HG03432 (cell line): ENCODE results near the gene IAH1.
"Not testable (repeated sequence)": the region's sequence is repeated elsewhere in the genome, so short reads cannot be mapped to it uniquely, and the experiment has no call there.

Experiments
- ATAC-seq: cut with Tn5 transposase; IDR thresholded peaks from one replicate; pipeline ENCODE4 v1.9.1; 2021; ENCODE audit warnings: mild to moderate bottlenecking, moderate library complexity; ENCODE audit not compliant: unreplicated experiment

IAH1 gene

DNA sequence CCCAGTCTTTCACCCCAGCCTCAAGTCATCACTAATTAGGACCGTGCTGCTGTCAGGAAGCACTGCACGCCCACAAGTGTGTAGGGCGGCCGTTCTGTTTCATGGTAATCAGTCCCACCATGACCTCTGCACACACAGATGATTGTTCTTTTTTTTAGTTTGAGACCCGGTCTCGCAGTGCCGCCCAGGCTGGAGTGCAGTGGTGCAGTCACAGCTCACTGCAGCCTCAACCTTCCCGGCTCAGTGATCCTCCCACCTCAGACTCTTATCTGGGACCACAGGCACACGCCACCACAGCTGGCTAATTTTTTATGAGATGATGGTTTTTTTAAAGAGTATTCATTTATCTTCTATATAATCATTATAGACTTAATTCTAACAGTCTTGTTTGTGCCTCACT, 1.8 kb upstream of the IAH1 start:
- no peak for ATAC-seq

DNA sequence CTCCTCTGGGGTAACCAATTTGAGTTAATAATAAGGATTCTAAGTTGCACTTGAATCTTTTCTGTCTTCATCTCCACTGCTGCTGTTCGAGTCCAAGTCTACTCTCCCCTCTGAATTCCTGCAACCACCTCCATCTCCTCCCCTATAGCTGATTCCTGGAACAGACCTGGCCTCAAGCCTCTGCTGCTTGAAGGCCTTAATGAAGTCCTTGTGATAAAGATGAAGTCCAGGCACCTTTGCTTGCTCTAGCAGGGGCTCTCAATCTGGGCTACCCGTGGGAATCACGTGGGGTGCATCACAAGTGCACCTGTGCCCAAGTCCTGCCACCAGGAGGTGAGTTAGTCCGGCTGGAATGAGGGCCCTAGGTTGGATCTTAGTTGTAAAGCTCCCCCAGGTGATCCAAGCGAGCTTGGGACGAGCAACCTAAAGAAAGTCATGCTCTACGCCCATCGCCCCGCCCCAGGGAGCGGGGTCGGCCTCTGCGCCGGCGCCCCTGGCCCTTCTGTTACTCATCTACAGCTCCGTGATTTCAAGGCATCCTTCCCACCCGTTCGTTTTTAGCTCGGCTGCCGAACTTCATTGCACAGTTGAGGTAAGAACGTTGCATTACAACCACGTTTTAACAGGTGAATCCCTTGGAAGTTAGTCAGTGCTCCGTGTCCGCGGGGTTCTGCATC, 905 bp upstream of the IAH1 start:
- peak; percentile 14 for ATAC-seq

DNA sequence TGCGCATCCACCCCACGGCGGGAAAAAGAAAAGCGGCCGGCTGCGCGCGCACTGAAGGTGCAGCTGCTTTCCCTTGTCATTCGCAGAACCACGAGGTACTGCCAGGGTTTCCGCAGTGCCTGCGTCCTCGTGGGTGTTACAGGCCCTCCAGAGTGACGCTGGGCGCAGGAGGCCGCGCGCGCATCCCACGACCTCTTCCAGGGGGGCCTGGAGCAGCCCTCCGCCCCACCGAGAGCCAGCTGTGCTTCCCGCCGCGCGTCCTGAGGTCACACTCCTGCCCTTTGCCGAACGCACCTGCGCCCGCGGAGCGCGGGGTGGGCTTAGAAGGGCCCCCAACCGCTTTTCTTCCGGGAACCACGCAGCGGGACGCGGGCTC, 378 bp upstream of the IAH1 start:
- ATAC-seq: peak; percentile 38

DNA sequence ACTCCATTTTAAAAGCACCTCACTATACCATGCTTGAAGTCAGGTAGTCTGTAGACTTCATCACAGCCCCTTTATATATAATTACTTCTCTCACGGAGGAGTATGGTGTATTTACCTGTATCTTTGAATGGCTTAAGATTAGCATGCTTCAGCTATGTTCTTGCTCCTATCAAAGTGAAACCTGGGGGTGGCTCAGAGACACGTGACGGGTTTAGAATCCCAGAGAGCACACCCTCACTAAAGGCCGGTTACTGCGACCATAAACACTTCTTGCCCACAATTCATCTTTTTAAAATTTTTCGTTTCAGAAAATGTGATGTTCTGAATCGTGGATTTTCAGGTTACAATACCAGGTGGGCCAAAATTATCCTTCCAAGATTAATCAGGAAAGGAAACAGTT, 3.6 kb downstream of the IAH1 start:
- ATAC-seq: no peak

DNA sequence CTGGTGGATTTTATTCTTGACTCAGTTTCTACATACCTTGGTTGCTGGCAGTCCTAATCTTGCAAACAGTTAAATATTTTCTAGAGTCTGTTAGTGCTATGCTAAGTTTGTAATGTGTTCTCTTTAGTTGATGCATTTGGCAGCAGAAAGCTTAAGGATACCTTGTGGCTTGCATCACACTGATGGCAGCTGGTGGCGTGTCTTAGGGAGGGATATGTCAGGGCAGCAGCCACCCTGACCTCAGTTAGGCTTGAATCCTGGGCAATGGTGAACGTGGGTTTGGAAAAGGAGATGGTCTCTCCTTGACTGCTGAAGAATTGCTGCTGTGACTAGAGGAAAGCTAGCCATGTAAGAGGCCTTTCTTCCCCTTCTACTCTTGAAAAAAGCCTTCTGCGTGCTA, 4.2 kb downstream of the IAH1 start:
- ATAC-seq: no peak

DNA sequence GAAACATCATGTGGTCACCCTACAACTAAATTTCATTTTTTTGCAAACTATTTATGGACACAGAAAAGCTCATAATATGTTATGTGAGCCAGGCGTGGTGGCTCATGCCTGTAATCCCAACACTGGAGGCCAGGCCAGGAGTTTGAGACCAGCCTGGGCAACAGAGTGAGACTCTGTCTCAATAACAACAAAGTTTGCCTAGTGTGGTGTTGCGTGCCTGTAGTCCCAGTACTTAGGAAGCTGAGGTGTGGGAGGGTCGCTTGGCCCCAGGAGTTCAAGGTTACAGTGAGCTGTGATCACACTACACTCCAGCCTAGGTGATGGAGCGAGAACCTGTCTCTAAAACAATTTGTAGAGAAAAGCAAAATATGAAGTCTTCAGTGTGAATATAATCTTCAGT, 5.8 kb downstream of the IAH1 start:
- no peak for ATAC-seq

DNA sequence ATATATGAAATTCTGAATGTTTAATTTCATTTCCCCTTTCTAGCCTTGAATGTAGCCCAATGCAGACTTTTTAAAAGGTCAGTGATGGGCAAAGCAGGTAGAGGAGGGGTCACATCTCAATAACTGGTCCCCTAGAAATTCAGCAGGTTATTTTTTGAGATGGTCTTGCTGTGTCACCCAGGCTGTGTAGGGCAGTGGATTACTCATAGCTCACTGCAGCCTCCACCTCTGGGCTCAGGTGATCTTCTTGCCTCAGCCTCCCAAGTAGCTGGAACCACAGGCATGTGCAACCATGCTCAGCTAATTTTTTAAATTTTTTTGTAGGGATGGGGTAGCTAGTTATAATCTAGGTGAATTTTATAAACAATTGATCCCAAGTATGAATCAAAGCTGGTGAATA, 8.8 kb downstream of the IAH1 start:
- ATAC-seq: no peak

DNA sequence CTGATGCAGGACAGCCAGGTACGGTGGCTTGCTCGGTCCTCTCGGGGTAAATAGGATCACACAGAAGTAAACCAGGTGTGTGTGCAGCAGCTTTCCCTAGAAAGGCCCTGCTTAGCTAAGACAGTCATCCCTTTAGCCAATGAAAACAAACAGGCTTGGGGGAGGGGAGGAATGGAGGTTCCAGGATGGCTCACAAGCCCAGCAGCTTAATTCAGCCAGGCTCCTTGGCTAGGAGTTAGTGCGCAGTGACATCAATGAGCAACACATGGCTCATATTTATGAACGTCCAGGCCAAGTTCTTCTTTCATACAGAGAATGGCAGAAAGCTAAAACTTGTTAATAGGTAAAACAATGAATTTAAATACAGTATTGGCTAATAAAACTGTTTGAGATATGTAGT, 10.2 kb downstream of the IAH1 start:
- no peak for ATAC-seq

DNA sequence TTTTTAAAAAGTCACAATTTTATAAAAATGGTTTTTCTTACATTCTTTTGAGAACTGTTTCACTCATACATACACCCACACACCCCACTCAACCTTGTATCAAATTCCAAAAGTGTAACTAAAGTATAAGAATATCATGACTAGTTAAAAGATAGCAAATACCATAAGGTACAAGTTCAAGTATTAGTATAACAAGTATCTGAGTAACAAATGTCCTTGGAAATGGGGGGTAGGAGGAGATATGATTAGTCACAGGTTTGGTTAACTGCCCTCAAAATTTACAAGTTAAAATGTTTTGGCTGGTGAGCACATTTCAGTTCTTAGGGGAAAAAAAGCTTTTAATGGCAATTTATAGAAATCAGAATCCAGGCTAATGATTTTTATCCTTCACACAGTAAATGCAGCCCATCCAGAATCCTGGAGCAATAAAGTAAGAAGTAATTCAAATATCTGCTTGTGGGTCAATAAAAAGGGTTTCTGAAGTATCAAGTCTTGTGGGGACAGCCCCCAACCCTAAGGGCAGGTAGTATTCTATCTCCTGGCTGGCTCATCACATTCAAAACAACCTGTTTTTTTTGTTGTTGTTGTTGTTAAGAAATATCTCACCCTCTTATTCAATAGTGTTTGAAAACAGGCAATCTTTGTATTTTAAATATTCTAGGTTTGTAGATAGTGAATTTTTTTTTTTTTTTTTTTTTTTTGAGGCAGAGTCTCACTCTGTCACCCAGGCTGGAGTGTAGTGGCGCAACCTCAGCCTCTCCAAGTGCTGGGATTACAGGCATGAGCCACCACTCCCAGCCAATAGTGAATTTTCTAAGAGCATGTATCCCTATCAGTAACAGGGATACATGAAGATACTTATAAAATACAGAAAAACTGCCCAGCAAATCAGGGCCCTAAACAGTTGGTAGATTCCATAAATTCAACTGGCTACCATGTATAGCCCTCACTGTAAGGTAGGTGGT, 14.5 kb downstream of the IAH1 start:
- ATAC-seq: no peak

DNA sequence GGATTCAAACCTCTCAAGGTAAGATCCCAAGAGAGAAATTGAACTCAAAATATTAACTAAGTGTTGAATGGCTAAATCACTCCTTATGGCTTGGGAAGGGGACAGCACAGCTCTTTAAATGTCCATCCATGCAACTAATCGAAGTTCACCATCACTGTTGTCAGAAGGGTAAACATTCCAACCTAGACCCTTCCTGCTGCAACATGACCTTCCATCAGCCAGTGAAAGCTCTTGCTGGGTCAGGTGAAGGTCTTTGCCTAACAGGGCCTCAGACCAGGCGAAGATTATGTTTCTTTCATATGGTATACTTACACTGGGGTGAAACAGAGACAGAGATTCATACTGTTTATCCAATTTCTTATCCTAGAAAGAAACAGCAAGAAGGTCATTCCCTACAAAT, 16.4 kb downstream of the IAH1 start:
- ATAC-seq: no peak

DNA sequence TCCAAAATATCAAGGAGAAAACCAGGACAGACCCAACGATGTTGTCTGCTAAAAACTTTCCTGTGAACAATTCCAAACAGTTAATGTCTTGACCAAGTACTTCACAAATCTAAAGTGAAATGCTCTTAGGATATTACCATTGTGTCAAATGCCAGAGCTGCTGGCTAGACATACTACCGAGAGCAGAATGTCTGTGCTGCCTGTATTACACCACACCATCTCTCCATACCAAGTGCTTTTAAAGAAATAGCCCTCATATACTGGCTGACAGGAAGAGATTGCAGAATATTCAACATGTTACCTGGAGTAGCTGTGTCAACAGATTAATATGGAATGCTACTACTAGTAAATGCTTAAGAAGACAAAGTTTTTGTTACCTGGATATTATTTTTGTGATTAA, 18.6 kb downstream of the IAH1 start:
- ATAC-seq: no peak

DNA sequence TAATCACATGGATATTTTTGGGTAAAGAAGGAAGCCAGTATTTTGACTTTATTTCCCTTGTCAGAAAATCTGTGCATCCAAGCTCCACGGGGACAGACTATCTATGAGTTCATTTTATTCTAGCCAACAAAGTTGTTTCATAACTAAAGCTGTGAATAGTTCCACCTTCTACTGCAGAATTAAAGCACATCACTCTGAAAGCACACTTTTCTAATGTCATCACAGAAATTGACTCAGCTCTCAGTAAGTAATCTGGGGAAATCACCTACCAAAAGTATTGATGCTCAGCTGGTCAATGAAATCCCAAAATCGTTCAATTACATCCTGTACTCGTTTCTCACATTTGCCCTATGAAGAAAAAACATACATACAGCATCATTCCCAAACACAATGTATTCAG, 19.1 kb downstream of the IAH1 start:
- no peak for ATAC-seq

DNA sequence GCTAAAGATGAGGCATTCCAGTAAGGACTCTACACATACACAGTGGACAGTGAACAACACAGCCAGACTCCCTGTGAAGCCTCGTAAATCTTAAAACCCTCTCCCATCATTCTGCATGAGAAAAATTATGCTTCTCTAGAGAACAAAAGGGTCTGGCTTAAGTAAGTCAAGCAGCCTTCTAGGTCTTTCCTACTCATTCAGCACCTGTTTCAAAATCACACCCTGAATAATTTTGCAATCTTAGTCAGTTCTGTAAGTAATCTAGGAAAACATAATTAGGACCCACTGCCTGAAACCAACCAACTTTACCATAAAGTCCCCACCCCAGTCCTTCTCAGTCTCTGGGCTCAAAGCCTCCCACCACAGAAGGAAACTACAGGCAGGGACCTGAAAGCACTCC, 19.7 kb downstream of the IAH1 start:
- ATAC-seq: no peak

DNA sequence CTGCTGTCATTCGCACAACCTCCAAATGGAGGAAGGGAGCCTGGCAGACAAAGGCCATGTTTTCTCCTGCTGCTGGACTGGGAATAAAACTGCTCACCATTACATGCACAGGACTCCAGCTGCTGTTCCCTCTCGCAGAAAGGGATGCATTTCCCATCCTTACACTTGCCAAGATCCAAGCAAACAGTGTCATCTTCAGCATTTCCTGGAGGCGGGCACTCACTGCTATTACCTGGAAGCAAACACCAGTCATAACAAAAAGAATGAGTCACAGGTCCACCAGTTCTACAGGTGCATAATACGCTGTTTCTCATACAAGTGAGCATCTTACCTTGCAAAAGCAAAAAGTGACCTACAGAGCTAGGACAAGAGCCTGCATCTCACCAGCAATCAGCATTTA, 22.7 kb downstream of the IAH1 start:
- no peak for ATAC-seq

DNA sequence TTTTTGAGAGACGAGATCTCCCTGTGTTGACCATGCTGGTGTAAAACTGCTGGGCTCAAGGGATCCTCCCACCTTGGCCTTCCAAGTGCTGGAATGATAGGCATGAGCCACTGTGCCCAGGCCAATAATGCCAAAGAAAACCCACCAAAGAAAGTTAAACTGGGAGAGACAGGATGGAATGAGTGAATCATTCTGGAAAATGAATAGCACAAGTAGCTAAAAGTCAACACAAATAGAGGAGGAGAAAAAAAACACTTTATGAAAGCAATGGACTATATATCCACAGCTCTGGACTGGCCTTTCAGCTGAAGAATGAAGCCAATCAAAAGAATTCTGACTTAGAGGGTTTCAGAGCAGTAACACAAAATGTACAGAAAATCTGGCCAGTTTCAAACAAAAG, 23.9 kb downstream of the IAH1 start:
- ATAC-seq: no peak

DNA sequence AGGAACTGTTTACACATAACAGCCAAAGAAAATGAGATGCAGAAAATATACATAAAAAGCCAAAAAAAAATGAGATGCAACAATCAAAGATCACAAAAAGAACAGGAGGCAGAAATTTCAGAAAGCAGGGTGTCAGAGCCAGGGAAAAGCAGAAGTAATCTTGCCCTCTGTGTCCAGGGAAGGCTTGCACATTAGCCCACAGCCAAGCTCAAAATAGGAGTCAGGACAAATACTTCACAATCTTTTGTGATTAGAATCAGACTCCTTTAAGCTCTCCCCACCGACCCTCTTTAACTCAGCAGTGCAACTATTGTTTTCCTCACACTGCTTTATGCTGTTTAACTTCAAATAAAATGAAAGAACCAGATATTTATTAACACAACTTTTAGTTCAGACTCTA, 34.6 kb downstream of the IAH1 start:
- ATAC-seq: no peak

DNA sequence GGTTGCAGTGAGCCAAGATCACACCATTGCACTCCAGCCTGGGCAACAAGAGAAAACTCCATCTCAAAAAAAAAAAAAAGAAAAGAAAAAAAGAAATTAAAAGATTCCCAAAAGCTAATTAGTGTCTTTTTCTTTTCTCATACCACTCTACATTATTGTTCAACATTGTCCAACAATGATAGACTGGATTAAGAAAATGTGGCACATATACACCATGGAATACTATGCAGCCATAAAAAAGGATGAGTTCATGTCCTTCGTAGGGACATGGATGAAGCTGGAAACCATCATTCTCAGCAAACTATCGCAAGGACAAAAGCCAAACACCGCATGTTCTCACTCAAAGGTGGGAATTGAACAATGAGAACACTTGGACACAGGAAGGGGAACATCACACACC, 39.6 kb downstream of the IAH1 start:
- ATAC-seq: not testable (repeated sequence)

DNA sequence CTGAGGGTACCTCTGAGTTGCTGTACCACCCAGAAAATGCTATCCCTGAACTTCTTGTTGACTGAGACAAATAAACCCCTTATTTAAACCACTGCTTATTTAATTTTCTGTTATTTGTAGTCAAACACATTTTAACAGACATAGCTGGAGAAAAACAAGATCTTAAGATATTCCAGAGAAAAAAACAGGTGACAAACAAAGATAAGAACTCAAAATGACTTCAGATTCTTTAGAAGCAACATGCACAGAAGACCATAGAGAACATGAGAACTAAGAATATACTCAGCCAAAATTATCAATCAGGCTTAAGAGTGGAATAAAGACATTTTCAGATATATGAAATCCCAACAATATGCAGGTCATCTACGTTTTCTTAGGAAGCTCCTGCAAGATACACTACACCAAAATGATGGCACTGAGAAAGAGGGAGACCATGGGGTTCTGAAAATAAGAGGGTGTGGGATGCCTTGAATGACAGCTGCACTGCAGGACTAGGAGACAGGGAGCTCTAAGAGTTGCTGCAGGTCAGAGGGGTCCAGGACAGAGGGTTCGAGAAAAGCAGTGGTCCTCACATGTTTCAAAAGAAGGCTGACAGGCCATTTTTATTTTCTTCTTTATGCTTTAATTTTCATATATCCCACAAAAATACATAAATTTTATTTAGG, 42.9 kb downstream of the IAH1 start:
- no peak for ATAC-seq

DNA sequence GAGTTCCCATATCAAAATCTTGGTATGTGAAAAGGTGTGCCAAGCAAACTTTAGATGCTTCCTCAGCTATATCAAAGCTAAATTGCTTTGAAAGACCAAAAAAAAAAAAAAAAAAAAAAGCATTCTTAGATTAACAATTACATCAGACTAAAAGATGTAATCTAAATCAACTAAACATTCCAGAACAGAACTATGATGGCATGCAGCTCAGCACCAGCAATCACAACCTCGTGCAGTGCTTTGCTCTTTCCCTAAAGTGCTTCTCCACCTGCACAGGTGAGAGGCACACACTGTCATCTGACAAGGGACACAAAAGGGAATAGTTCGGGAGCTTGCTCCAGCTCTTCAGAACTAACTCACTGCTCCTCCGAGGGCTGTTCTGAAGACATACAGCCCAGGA, 43.8 kb downstream of the IAH1 start:
- ATAC-seq: no peak

DNA sequence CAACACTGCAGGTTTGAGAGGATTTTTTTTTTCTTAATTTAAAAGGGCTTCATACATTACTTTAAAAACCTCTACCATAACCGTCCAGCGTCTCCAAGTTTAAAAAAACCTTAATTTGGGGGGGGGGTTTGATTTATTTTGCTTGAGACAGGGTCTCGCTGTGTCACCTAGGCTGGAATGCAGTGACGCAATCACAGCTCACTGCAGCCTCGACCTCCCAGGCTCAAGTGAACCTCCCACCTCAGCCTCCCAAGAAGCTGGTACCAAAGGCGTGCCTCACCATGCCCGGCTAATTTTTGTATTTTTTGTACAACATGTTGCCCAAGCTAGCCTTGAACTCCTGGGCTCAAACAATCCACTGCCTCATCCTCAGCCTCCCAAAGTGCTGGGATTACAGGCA, 44.4 kb downstream of the IAH1 start:
- no peak for ATAC-seq

DNA sequence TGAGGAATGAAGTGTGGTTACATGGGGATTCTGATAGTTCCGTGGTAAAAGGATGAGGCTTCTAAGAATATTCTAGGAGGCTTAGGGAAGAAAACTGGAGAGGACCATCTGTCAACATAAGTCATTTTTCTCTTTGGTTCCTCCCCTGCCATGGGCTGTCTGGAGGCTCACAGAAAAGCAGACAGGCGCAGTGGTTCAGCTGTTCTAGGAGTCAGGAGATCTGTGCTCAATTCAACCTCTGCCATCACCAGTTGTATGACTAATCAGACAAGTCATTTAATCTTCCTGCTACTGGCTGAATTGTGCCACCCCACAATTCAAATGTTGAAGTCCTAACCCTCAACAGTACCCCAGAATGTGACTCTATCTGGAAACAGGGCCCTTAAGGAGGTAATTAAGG, 44.9 kb downstream of the IAH1 start:
- no peak for ATAC-seq

DNA sequence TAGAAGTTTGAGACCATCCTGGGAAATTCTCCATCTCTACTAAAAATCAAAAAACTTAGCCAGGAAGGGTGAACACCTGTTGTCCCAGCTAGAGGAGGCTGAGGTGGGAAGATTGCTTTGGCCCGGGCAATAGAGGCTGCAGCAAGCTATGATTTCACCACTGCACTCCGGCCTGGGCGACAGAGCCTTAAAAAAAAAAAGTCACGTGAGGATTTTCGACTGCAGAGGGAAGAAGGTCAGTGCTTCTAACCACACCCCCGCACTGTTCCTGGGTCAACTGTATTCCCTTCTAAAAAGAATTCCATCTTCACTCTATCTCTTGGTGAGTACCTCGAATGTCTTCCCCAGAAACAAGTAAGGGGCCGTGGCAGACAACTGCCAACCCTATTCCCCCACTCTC, 49.9 kb downstream of the IAH1 start:
- no peak for ATAC-seq
